GM12878 (cell line): ENCODE results near the gene SEMA4C. TPM values are rescaled to one million over a fixed set of nuclear protein-coding genes. Genes with fewer than 3 reads are reported as not detected.

Source experiments
- ATAC-seq: fragments of 200-7000 bp; cut with Tn5 transposase; 3 replicates; pipeline ENCODE4 v1.9.1; 2020; ENCODE audit warnings: mild to moderate bottlenecking, moderate library complexity
- BruUV-seq: library from RNA; stranded (reverse); fragments of 400-500 nt; replicated peaks from 2 replicates; lab custom pipeline; 2021; lab: Mats Ljungman, UMichigan
- CTCF ChIA-PET: fragments of 300-600 bp; sonication (Branson Sonifier 250); formaldehyde crosslinking; extraction: SDS; loops from one replicate; lab custom pipeline; 2021; ENCODE audit warnings: inconsistent platforms; lab: Yijun Ruan, JAX
- POLR2A ChIA-PET: fragments of 350-600 bp; formaldehyde crosslinking; extraction: SDS; loops from one replicate; lab custom pipeline; 2021; ENCODE audit warnings: inconsistent platforms; lab: Charles Lee
- RAD21 ChIA-PET: fragments of 300-600 bp; sonication (Branson Sonifier 250); formaldehyde crosslinking; loops from one replicate; lab custom pipeline; 2023; ENCODE audit warnings: antibody characterized with exemption; ENCODE audit not compliant: unreplicated experiment; lab: Charles Lee
- SMC1A ChIA-PET: fragments of 300-600 bp; sonication (Branson Sonifier 250); formaldehyde crosslinking; loops from one replicate; lab custom pipeline; 2023; ENCODE audit not compliant: unreplicated experiment, uncharacterized antibody; lab: Charles Lee
- DNase-seq: peaks from one replicate; pipeline ENCODE4 v3.0.0-alpha.2; 2011; ENCODE audit warnings: low read depth, low spot score
- FAIRE-seq: peaks from 3 replicates; lab custom pipeline; 2011; peaks lifted over from hg19 to GRCh38; lab: Jason Lieb, UNC
- H2AFZ ChIP-seq: 2 replicates; pipeline ENCODE4 v1.6.0; 2011; ENCODE audit warnings: low read depth, low read length, control low read depth; ENCODE audit not compliant: control insufficient read depth
- H3K27ac ChIP-seq: 2 replicates; pipeline ENCODE4 v1.5.1; 2011; ENCODE audit warnings: control low read depth; ENCODE audit not compliant: control insufficient read depth, insufficient read depth
- H3K27me3 ChIP-seq, 2 experiments: replicated peaks in 1 of 2; 2 replicates each; pipeline versions ENCODE4 v1.6.0 to v1.6.1; 2011; ENCODE audit warnings: low read length in 1 of 2; ENCODE audit not compliant: control insufficient read depth in 2 of 2, insufficient read depth in 2 of 2
- H3K36me3 ChIP-seq, 2 experiments: 2 replicates each; pipeline ENCODE4 v1.5.1; 2011; ENCODE audit warnings: low read length in 1 of 2; ENCODE audit not compliant: control insufficient read depth in 2 of 2, insufficient read depth in 2 of 2
- H3K4me1 ChIP-seq: 2 replicates; pipeline ENCODE4 v1.6.1; 2011; ENCODE audit warnings: mild to moderate bottlenecking, low read length, moderate library complexity, mixed read lengths; ENCODE audit not compliant: control insufficient read depth, insufficient read depth
- H3K4me2 ChIP-seq: 2 replicates; pipeline ENCODE4 v1.6.0; 2011; ENCODE audit warnings: control low read depth; ENCODE audit not compliant: control insufficient read depth, insufficient read depth
- H3K4me3 ChIP-seq: fragments of 200-600 bp; sonication (generic); 2 replicates; pipeline ENCODE4 v1.5.1; 2016
- H3K79me2 ChIP-seq: 2 replicates; pipeline ENCODE4 v1.6.0; 2011; ENCODE audit warnings: low read length; ENCODE audit not compliant: control insufficient read depth, insufficient read depth
- H3K9ac ChIP-seq: 2 replicates; pipeline ENCODE4 v1.8.0; 2011; ENCODE audit warnings: low read length, control low read depth, mixed read lengths; ENCODE audit not compliant: control insufficient read depth, insufficient read depth
- H3K9me3 ChIP-seq: replicated peaks from 3 replicates; pipeline ENCODE4 v1.5.1; 2011; ENCODE audit warnings: mild to moderate bottlenecking, low read length; ENCODE audit not compliant: control insufficient read depth, insufficient read depth
- H4K20me1 ChIP-seq: 2 replicates; pipeline ENCODE4 v1.6.0; 2011; ENCODE audit not compliant: control insufficient read depth, insufficient read depth
- ASH2L ChIP-seq: fragments of 300-600, 200-600 bp; sonication (generic); IDR thresholded peaks from 2 replicates; pipeline ENCODE4 v1.6.1; 2017; ENCODE audit warnings: low read depth, mild to moderate bottlenecking, borderline replicate concordance
- ATF7 ChIP-seq: fragments of 450-650 bp; IDR thresholded peaks from 2 replicates; pipeline ENCODE4 v1.6.1; 2016; ENCODE audit warnings: low read depth, mild to moderate bottlenecking
- CHD1 ChIP-seq: IDR thresholded peaks from 2 replicates; pipeline ENCODE4 v1.6.1; 2012; ENCODE audit warnings: low read depth, low read length, improper control_type of control experiment
- DPF2 ChIP-seq: fragments of 450-650 bp; IDR thresholded peaks from 2 replicates; pipeline ENCODE4 v1.6.1; 2017; ENCODE audit warnings: mild to moderate bottlenecking
- ETV6 ChIP-seq, 2 experiments: fragments of 450-650 bp in 1 of 2; IDR thresholded peaks in 1 of 2; conservative IDR thresholded peaks in 1 of 2; 2 replicates each; pipeline ENCODE4 v1.6.1; 2014; ENCODE audit warnings: antibody characterized with exemption in 1 of 2, borderline replicate concordance in 1 of 2, low read depth in 1 of 2, mild to moderate bottlenecking in 1 of 2, moderate library complexity in 1 of 2
- FOXM1 ChIP-seq: IDR thresholded peaks from 2 replicates; pipeline ENCODE4 v1.6.1; 2012; ENCODE audit warnings: low read depth, mild to moderate bottlenecking, inconsistent platforms, low read length, moderate library complexity
- MTA3 ChIP-seq: IDR thresholded peaks from 2 replicates; pipeline ENCODE4 v1.6.1; 2012; ENCODE audit warnings: low read length, inconsistent platforms, borderline replicate concordance
- MYB ChIP-seq: fragments of 150-350 bp; IDR thresholded peaks from 2 replicates; pipeline ENCODE4 v1.6.1; 2014; ENCODE audit warnings: mild to moderate bottlenecking, low read depth, low read length, borderline replicate concordance
- PAX5 ChIP-seq: IDR thresholded peaks from 2 replicates; pipeline ENCODE4 v1.6.1; 2011; ENCODE audit warnings: low read depth, low read length, borderline replicate concordance
- PML ChIP-seq: IDR thresholded peaks from 2 replicates; pipeline ENCODE4 v1.6.1; 2012; ENCODE audit warnings: low read length, inconsistent platforms
- POLR2AphosphoS2 ChIP-seq: IDR thresholded peaks from 2 replicates; pipeline ENCODE4 v1.6.1; 2011; ENCODE audit warnings: low read depth, mild to moderate bottlenecking, low read length, improper control_type of control experiment, moderate library complexity
- RELA ChIP-seq: fragments of 450-650 bp; IDR thresholded peaks from 2 replicates; pipeline ENCODE4 v1.8.0; 2014; ENCODE audit warnings: borderline replicate concordance; ENCODE audit not compliant: partially characterized antibody
- SUZ12 ChIP-seq: fragments of 200-600 bp; sonication (generic); IDR thresholded peaks from one replicate; pipeline ENCODE4 v1.6.1; 2018; ENCODE audit warnings: antibody characterized with exemption, mild to moderate bottlenecking; ENCODE audit not compliant: unreplicated experiment
- TBL1XR1 ChIP-seq: IDR thresholded peaks from 2 replicates; pipeline ENCODE4 v1.6.1; 2012; ENCODE audit warnings: low read depth, low read length, improper control_type of control experiment
- WRNIP1 ChIP-seq: IDR thresholded peaks from 2 replicates; pipeline ENCODE4 v1.6.1; 2011; ENCODE audit warnings: low read depth, low read length, improper control_type of control experiment, borderline replicate concordance
- ZNF24 ChIP-seq: fragments of 450-650 bp; IDR thresholded peaks from 2 replicates; pipeline ENCODE4 v1.6.1; 2017; ENCODE audit warnings: antibody characterized with exemption, mild to moderate bottlenecking
- ZNF622 ChIP-seq: fragments of 450-650 bp; IDR thresholded peaks from 2 replicates; pipeline ENCODE4 v1.6.1; 2017; ENCODE audit warnings: mild to moderate bottlenecking, inconsistent platforms
- WGBS: methylation state at CpG from one replicate; pipeline ENCODE4 v1.1.6; 2016; ENCODE audit warnings: low lambda C conversion rate; ENCODE audit not compliant: insufficient replicate concordance, insufficient coverage; ENCODE audit errors: missing lambda C conversion rate; 5-methylcytosine and 5-hydroxymethylcytosine counted together
- in situ Hi-C: fragments of 300-500 bp; cut with MboI; formaldehyde crosslinking; loops from 9 replicates; pipeline ENCODE4 v1.14.3; 2018; ENCODE audit warnings: mixed read lengths
- intact Hi-C: fragments of 100-400 bp; cut with micrococcal nuclease; formaldehyde crosslinking; loops from one replicate; pipeline ENCODE4 v1.14.2; 2022; ENCODE audit not compliant: unreplicated experiment
- polyA plus RNA-seq, 11 experiments: library from polyadenylated mRNA; depleted of rRNA in 4 of 11; unstranded in 6 of 11; stranded (reverse) in 5 of 11; fragments of >200 nt; fragmentation: Nextera tagmentation in 4 of 11; fragmentation: Illumina TruSeq in 1 of 11; extraction: Ambion mirVana in 4 of 11; extraction: Trizol in 1 of 11; gene quantifications; 1 replicate in 1 of 11; 2 replicates in 10 of 11; pipeline versions ENCODE4 v1.2.1 to v1.2.3, GENCODE V29; 2011 to 2016; ENCODE audit warnings: inconsistent platforms in 2 of 11, missing spikeins in 2 of 11, low read depth in 1 of 11
- total RNA-seq, 4 experiments: library from RNA; depleted of rRNA in 3 of 4; stranded (reverse); fragments of >200 nt in 3 of 4; fragmentation: Illumina TruSeq in 1 of 4; extraction: Trizol in 1 of 4; gene quantifications; 2 replicates each; pipeline versions ENCODE4 v1.2.1 to v1.2.3, GENCODE V29; 2013 to 2021
- TF ChIP-seq, protein P1 (sequence below): IDR thresholded peaks from 2 replicates; pipeline ENCODE4 v1.6.1; 2012; ENCODE audit warnings: improper control_type of control experiment, low read depth, low read length; ENCODE audit not compliant: insufficient replicate concordance
- TF ChIP-seq, protein P2 (sequence below): IDR thresholded peaks from 2 replicates; pipeline ENCODE4 v1.6.1; 2011; ENCODE audit warnings: borderline replicate concordance, low read depth, mild to moderate bottlenecking, moderate library complexity, low read length; ENCODE audit not compliant: insufficient read depth, poor library complexity, severe bottlenecking

Gene SEMA4C
- total and polyA plus RNA-seq, 10 of the 15 experiments (the other 5 are each of a cell fraction or from before 2014, with no cell fraction given), result 0.06 to 21.6 (median 6.8) TPM

DNA sequence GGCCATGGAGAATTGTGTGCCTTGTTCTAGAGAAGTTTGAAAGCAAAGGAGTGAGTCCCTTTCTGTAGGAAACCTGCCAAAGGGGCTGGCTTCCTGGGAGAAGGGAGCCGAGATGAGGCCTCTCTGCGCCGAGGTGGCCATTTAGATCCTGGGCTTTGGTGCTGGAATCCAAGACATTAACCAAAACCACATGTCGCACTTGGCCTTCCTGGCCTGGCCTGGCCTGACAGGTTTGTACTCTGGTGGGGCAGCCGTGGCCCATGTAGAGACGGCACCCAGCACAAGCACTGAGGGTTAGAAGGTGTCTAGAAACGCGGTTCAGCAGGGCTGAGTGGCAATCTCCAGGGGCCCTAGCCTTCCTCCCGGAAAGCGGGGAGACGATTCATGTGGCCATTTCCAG lies 46.7 kb downstream of the SEMA4C start (continued):
- TF ChIP-seq, protein P1, sequence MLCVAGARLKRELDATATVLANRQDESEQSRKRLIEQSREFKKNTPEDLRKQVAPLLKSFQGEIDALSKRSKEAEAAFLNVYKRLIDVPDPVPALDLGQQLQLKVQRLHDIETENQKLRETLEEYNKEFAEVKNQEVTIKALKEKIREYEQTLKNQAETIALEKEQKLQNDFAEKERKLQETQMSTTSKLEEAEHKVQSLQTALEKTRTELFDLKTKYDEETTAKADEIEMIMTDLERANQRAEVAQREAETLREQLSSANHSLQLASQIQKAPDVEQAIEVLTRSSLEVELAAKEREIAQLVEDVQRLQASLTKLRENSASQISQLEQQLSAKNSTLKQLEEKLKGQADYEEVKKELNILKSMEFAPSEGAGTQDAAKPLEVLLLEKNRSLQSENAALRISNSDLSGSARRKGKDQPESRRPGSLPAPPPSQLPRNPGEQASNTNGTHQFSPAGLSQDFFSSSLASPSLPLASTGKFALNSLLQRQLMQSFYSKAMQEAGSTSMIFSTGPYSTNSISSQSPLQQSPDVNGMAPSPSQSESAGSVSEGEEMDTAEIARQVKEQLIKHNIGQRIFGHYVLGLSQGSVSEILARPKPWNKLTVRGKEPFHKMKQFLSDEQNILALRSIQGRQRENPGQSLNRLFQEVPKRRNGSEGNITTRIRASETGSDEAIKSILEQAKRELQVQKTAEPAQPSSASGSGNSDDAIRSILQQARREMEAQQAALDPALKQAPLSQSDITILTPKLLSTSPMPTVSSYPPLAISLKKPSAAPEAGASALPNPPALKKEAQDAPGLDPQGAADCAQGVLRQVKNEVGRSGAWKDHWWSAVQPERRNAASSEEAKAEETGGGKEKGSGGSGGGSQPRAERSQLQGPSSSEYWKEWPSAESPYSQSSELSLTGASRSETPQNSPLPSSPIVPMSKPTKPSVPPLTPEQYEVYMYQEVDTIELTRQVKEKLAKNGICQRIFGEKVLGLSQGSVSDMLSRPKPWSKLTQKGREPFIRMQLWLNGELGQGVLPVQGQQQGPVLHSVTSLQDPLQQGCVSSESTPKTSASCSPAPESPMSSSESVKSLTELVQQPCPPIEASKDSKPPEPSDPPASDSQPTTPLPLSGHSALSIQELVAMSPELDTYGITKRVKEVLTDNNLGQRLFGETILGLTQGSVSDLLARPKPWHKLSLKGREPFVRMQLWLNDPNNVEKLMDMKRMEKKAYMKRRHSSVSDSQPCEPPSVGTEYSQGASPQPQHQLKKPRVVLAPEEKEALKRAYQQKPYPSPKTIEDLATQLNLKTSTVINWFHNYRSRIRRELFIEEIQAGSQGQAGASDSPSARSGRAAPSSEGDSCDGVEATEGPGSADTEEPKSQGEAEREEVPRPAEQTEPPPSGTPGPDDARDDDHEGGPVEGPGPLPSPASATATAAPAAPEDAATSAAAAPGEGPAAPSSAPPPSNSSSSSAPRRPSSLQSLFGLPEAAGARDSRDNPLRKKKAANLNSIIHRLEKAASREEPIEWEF, result no peak
- TF ChIP-seq ATF7 (no peak), TBL1XR1 (no peak), MTA3 (no peak)

DNA sequence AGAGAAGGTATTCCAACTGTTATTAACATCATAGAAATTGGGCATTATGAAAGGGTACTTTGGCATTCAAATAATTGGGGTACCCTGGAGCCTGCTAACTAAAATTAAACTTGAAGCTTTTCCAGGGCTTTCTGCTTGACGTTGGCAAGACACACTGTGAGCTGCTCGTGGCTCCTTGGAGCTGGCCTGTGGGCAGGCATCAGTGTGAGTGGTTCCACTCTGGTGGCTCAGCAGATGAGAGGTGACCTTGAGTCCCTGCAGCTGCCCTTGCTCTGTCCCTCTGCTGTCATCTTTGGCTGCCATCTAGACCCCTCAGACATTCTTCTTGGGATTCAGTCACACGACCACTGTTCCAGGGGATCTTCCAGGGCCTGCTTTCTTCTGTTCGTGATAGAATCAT lies 47.1 kb downstream of the SEMA4C start:
- H3K4me2 ChIP-seq, result no peak overlapping the region
- no peak overlapping the region for H2AFZ ChIP-seq
- H3K9me3 ChIP-seq, result no peaks in the 10 kb centered on the region
- H4K20me1 ChIP-seq, result peaks cover 5% of the 10 kb centered on the region; the same call in 1 of the 2 replicates
- H3K36me3 ChIP-seq, result peaks cover 0 to 7% of the 10 kb centered on the region in 2 experiments; a peak in 2 of 4 replicates
- ChIA-PET RAD21 (no interaction called here), POLR2A (no interaction called here), SMC1A (no interaction called here), CTCF (interaction anchor here (1.5 kb wide), 1 partner anchor 118 kb away, joined by 3 read pairs; no protein-coding TSS in a partner anchor)
- no peaks in the 10 kb centered on the region for H3K27me3 ChIP-seq
- H3K9ac ChIP-seq, result no peak overlapping the region
- no peak overlapping the region for H3K27ac ChIP-seq
- DNase-seq (no peak), ATAC-seq (no peak), FAIRE-seq (no peak)
- peaks cover 17% of the 10 kb centered on the region for H3K79me2 ChIP-seq
- 84% methylated on average over 4 of the region's 4 CpGs for WGBS
- in situ Hi-C loops (no loop called here), intact Hi-C loops (no loop called here)
- H3K4me3 ChIP-seq, result no peak overlapping the region
- BruUV-seq, result no TSS peak
- H3K4me1 ChIP-seq, result peaks cover 5% of the 10 kb centered on the region; the same call in 1 of the 2 replicates
- TF ChIP-seq FOXM1, result no peak
- no peak for TF ChIP-seq ASH2L
- no peak for TF ChIP-seq SUZ12
- TF ChIP-seq ZNF622, result no peak
- TF ChIP-seq MYB, result no peak
- no peak for TF ChIP-seq POLR2AphosphoS2
- TF ChIP-seq ZNF24, result no peak
- TF ChIP-seq ETV6 (conservative IDR thresholded peaks at IDR 0.05 in 1 of 2, IDR thresholded peaks at IDR 0.05 in 1 of 2; ENCODE audit: borderline replicate concordance in 1 of 2, low read depth in 1 of 2), result no peak
- no peak for TF ChIP-seq DPF2
- no peak for TF ChIP-seq WRNIP1
- no peak for TF ChIP-seq RELA
- TF ChIP-seq, protein P2, sequence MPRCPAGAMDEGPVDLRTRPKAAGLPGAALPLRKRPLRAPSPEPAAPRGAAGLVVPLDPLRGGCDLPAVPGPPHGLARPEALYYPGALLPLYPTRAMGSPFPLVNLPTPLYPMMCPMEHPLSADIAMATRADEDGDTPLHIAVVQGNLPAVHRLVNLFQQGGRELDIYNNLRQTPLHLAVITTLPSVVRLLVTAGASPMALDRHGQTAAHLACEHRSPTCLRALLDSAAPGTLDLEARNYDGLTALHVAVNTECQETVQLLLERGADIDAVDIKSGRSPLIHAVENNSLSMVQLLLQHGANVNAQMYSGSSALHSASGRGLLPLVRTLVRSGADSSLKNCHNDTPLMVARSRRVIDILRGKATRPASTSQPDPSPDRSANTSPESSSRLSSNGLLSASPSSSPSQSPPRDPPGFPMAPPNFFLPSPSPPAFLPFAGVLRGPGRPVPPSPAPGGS, result no peak
- no peak for TF ChIP-seq CHD1
- TF ChIP-seq PML, result no peak
- no peak for TF ChIP-seq PAX5
